Small intestine (tissue), 7 donors: ENCODE measurements around the gene PLEKHM1. TPM values are rescaled to one million over a fixed set of nuclear protein-coding genes. Genes with fewer than 3 reads are reported as not detected.
"Not testable (repeated sequence)": the region's sequence is repeated elsewhere in the genome, so short reads cannot be mapped to it uniquely, and the experiment has no call there.

Experiments
- DNase-seq, 2 donors: peaks; one replicate each; pipeline versions ENCODE4 v3.0.0 to v3.0.0-alpha.2; 2013
- FAIRE-seq: peaks from 2 replicates; lab custom pipeline; 2012; peaks lifted over from hg19 to GRCh38; lab: Jason Lieb, UNC
- H3K27ac ChIP-seq, 3 donors: one replicate each; pipeline ENCODE4 v1.5.1; 2013; ENCODE audit warnings: low read length in 2 of 3, mild to moderate bottlenecking in 2 of 3, control low read depth in 1 of 3, inconsistent platforms in 1 of 3, low read depth in 1 of 3, moderate library complexity in 1 of 3
- H3K27me3 ChIP-seq, 3 donors: one replicate each; pipeline ENCODE4 v1.6.1; 2013; ENCODE audit warnings: low read length in 3 of 3, inconsistent platforms in 1 of 3; ENCODE audit not compliant: control insufficient read depth in 3 of 3, insufficient read depth in 3 of 3
- H3K36me3 ChIP-seq, 3 donors: one replicate each; pipeline ENCODE4 v1.6.1; 2013; ENCODE audit warnings: low read length in 3 of 3, inconsistent platforms in 1 of 3, low read depth in 1 of 3, mild to moderate bottlenecking in 1 of 3, moderate library complexity in 1 of 3; ENCODE audit not compliant: control insufficient read depth in 3 of 3, insufficient read depth in 2 of 3
- H3K4me1 ChIP-seq, 3 donors: one replicate each; pipeline ENCODE4 v1.6.1; 2013; ENCODE audit warnings: low read length in 2 of 3, inconsistent platforms in 1 of 3, low read depth in 1 of 3, mild to moderate bottlenecking in 1 of 3, moderate library complexity in 1 of 3; ENCODE audit not compliant: control insufficient read depth in 3 of 3, insufficient read depth in 2 of 3
- H3K4me3 ChIP-seq, 3 donors: one replicate each; pipeline ENCODE4 v1.5.1; 2013; ENCODE audit warnings: low read length in 3 of 3, control low read depth in 1 of 3, inconsistent platforms in 1 of 3, low read depth in 1 of 3, mild to moderate bottlenecking in 1 of 3, moderate library complexity in 1 of 3
- H3K9me3 ChIP-seq, 2 donors: one replicate each; pipeline ENCODE4 v1.6.1; 2013; ENCODE audit warnings: low read depth in 1 of 2, low read length in 1 of 2; ENCODE audit not compliant: control insufficient read depth in 2 of 2, insufficient read depth in 1 of 2
- WGBS, 3 donors: extraction: QIAGEN DNeasy Blood & Tissue Kit; methylation state at CpG; one replicate each; pipeline ENCODE4 v1.1.7; 2013; 5-methylcytosine and 5-hydroxymethylcytosine counted together
- polyA plus RNA-seq, 4 donors: library from polyadenylated mRNA; stranded (reverse) in 3 of 4; unstranded in 1 of 4; fragments of 200-250 nt in 3 of 4; fragments of 120-200 nt in 1 of 4; gene quantifications; one replicate each; pipeline versions ENCODE4 v1.2.1 to v1.2.3, GENCODE V29; 2013
- donor health status: healthy with polysubstance abuse.
- donor health status: control.
- donor health status: control.
- donor health status: Bipolar disorder and iron deficiency.
- donor health status: healthy.

The PLEKHM1 gene
- polyA plus RNA-seq, 4 donors, result 12.2 to 21.6 (median 13.0) TPM

DNA sequence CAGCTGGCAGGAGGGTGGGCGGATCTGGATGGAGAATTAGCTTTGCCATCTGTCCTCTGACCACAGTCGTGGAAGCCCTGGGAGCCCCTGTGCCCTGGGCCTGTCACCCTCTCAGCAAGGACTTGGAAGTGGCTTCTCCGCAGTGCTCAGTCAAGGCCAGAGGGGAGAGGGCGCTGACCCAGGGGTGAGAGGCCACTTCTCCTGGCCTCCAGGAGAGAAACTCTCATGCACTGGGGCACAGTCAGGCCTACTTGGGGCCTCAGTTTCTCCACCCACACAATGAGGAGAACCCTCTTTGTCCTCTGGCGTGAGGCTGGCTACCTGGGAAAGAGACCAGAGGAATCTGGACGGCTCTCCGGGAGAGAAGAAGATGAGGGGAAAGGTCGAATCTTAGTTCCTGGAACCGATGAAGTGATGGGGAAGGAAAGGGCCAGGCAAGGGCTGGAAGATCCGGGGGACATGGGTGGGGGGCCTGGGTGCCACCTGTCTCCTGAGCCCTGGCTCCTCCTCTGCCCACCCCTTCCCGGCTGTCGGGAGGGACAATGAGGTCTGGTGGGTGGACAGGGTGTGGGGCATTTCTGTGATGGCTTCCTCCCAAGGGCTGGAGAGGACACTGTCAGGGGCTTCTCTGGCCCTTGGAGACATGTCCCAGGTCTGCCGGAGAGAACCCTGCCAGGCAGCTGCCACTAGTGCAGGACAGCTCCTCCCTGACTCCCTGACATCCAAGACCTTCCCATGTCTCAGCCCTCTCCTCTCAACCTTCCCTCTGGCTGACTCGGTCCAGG lies 48.8 kb downstream of the PLEKHM1 start:
- no peaks in the 10 kb centered on the region for H3K27me3 ChIP-seq
- DNase-seq (no peak), FAIRE-seq (no peak)
- peak overlapping the region in 1 of 3 donors; percentile 47 for H3K27ac ChIP-seq
- WGBS, 3 donors, result 73 to 82% (median 74%) methylated on average over 11 to 14 of the region's 14 CpGs
- peaks cover 0 to 5% (median 0%) of the 10 kb centered on the region in 3 donors for H3K4me1 ChIP-seq
- H3K9me3 ChIP-seq, result no peaks in the 10 kb centered on the region
- H3K4me3 ChIP-seq, result no peak overlapping the region
- H3K36me3 ChIP-seq, result peaks cover 0 to 55% (median 3%) of the 10 kb centered on the region in 3 donors

DNA sequence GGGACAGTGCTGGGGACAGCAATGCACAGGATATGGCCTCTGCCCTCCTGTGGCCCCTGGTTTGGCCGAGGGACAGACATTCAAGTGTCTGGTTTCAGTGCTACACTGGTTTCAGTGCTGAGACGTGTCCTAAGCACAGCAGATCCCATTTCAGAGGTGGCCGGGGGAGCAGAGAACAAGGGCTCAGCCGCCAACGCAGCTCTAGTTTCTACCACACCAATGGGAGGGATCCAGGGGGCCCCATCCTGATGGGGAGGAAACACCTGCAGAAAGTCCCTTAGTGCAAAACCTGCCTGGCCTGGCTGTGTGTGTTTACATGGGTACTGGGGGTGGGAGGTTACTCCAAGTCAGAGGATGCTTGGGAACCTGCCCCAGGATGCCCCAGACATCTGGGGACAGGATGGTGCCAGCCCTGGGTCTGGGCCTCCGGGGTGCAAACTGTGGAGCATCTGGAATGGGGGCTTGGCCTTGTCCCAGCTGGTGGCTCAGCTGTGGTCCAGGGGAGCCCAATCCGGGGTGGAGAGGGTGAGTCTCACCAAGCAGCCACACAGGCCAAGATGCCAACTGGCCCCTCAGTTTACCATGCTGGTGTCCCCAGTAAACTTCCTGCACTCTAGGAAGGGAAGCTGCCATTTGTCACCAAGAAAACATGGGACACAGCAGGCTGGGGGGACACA lies 49.5 kb downstream of the PLEKHM1 start:
- 52 to 77% (median 64%) methylated on average over 7 of the region's 7 CpGs for WGBS, 3 donors
- not testable (repeated sequence) for H3K9me3 ChIP-seq, DNase-seq, H3K4me3 ChIP-seq, FAIRE-seq, H3K4me1 ChIP-seq, H3K27me3 ChIP-seq
- peaks cover 0 to 60% (median 3%) of the 10 kb centered on the region in 3 donors for H3K36me3 ChIP-seq
- peak overlapping the region in 1 of 3 donors; percentile 72 for H3K27ac ChIP-seq

DNA sequence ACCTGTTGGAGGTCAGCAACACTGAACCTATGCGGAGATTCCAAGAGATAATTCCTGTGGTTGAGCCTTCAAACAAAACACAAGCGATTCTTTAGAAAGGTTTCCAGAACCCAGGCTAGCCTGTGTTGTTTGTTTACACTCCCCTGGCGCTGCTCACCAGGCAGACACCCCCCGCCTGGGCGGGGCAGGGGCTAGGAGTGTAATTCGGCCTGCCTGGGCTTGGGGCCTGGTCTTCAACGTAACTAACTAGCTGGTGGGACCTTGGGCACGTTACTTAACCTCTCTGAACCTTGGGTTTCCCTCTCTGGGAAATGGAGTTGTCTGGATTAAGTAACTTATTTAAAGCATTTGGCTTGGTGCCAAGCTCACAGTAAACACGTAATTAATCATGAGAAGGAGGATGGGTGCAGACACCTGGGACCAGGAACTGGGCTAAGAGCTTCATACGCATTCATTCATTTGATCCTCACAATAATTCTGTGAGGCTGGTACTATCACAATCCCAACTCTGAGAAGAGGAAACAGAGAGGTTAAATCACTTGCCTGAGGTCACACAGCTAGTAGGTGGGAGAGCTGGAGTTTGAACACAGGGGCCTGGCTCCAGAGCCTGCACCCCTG lies 50.3 kb downstream of the PLEKHM1 start:
- 36 to 55% (median 48%) methylated on average over 10 of the region's 10 CpGs for WGBS, 3 donors
- Histone ChIP-seq H3K36me3 (peaks cover 0 to 59% (median 3%) of the 10 kb centered on the region in 3 donors), H3K27me3 (no peaks in the 10 kb centered on the region), H3K4me3 (no peak overlapping the region), H3K9me3 (no peaks in the 10 kb centered on the region), H3K4me1 (peaks cover 0 to 5% (median 0%) of the 10 kb centered on the region in 3 donors), H3K27ac (peak overlapping the region in 1 of 3 donors; percentile 72)
- FAIRE-seq (no peak), DNase-seq (peak; percentile 20 to 71)

DNA sequence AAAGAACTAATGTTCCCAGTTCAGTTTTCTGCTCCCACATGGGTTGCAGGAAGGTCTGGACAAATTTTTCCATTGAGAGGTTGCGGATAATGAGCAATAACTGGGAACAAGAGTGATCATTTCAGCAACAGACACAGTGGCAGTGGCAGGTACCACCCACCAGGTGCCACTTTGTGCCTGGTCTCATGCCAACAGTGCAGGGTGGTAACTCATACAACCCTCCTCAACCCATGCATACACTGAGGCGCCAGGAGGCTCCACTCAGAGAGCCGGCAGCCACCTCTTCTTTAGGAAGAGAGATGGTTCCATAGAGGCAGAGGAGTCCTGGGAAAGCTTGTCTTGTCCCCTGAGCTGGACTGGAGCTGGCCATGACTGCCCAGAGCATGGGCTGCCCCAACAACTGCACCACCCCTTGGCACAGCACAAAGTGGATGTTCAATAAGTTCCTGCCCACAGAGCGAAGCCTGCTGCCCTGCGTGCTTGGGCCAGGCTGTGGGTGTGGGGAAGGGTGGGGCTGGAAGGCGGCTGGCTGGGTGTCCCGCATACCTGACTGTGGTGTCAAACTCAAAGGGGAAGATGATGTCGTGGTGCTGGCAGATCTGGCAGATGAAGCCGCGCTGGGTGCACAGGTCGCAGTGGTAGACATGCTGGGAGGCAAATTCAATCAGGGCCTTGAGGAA lies 51.5 kb downstream of the PLEKHM1 start:
- WGBS, 3 donors, result 85 to 91% (median 88%) methylated on average over 10 to 11 of the region's 11 CpGs
- no peak overlapping the region for H3K27ac ChIP-seq
- peaks cover 0 to 54% (median 3%) of the 10 kb centered on the region in 3 donors for H3K36me3 ChIP-seq
- no peaks in the 10 kb centered on the region for H3K27me3 ChIP-seq
- no peaks in the 10 kb centered on the region for H3K9me3 ChIP-seq
- no peak for FAIRE-seq
- H3K4me1 ChIP-seq, result peaks cover 0 to 5% (median 0%) of the 10 kb centered on the region in 3 donors
- no peak overlapping the region for H3K4me3 ChIP-seq
- no peak for DNase-seq

DNA sequence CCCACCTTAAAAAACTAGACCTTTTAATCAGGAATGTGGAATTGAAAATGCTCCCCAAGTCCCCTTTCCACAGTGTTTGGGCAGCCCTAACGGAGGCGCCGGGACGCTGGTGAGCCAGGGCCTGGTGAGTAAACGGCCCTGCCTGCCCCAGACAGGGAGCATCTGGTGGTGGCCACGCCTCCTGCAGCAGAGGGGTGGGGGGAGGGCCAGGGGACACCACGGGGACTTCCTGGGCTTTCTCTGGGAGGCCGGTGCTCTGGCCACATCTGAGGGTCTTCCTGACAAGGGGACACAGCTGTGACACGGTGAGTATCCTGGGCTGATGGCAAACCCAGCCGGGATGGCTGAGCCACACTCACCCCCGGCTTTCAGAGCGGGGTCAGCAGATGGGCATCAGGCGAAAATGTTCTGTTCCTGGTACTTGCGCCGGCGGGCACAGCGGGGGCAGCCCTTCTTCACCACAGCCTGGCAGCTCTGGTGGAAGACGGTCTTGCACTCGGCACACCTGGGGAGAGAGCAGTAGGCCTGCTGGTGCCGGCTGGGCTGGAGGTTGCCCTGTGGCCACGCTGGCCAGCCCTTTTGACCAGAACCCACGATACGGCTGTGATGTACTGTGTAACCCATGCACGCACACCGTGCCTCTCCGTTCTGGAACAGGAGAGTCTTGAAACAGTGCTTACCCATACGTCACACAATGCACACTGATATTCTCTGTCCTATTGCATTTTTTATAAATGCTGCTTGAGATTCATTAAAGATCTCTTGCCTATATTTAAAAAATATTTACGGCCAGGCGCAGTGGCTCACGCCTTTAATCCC lies 52.8 kb downstream of the PLEKHM1 start:
- 86 to 92% (median 92%) methylated on average over 28 to 30 of the region's 30 CpGs for WGBS, 3 donors
- H3K27ac ChIP-seq, result no peak overlapping the region
- peaks cover 0 to 10% (median 0%) of the 10 kb centered on the region in 3 donors for H3K27me3 ChIP-seq
- H3K36me3 ChIP-seq, result peaks cover 0 to 55% (median 3%) of the 10 kb centered on the region in 3 donors
- no peak overlapping the region for H3K4me3 ChIP-seq
- H3K4me1 ChIP-seq, result peaks cover 0 to 12% (median 2%) of the 10 kb centered on the region in 3 donors
- no peaks in the 10 kb centered on the region for H3K9me3 ChIP-seq
- DNase-seq (no peak), FAIRE-seq (no peak)

DNA sequence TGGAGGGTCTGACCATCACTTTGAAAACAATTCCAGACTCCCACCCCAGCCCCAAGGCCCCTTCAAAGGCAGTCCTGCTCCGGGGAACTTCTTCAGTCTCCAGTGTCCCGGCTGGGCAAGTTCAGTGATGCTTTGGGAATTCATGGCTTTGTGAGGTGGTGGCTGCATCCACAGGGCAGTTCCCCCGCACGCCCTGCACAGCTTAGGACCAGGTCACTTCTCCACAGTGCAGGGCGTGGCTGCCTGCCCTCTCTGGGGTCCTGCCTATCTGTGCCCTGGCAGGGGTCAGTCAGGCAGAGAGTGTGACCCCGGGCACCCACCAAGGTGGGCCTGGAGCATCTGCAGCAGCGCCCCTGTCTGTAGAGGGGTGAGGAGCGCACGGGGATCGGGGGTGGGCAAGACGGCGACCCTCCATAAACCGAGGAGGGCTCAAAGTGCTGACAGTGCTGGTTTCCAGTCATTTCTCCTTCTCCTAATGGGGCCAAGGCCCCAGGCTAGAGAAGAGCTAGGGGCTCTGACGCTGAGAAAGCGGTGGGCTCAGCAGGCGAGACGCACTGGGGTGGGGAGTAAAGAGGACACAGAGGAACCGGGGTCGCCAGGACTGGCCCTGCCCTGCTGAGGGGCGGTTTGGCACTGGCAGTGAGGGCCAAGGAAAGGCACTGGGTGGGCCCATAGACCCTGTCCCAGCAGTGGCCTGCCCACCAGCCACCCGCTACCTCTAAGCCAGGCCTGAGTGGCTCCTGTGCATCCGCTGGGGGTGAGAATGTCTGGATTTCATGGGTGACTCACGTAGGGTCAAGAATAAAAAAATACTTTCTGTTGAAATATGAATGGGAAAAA lies 53.7 kb downstream of the PLEKHM1 start:
- H3K4me1 ChIP-seq, result peaks cover 0 to 18% (median 2%) of the 10 kb centered on the region in 3 donors
- no peak for FAIRE-seq
- H3K27me3 ChIP-seq, result peaks cover 0 to 15% (median 0%) of the 10 kb centered on the region in 3 donors
- H3K9me3 ChIP-seq, result no peaks in the 10 kb centered on the region
- WGBS, 3 donors, result 92 to 95% (median 92%) methylated on average over 23 of the region's 23 CpGs
- no peak overlapping the region for H3K27ac ChIP-seq
- peaks cover 0 to 51% (median 3%) of the 10 kb centered on the region in 3 donors for H3K36me3 ChIP-seq
- no peak for DNase-seq
- no peak overlapping the region for H3K4me3 ChIP-seq

DNA sequence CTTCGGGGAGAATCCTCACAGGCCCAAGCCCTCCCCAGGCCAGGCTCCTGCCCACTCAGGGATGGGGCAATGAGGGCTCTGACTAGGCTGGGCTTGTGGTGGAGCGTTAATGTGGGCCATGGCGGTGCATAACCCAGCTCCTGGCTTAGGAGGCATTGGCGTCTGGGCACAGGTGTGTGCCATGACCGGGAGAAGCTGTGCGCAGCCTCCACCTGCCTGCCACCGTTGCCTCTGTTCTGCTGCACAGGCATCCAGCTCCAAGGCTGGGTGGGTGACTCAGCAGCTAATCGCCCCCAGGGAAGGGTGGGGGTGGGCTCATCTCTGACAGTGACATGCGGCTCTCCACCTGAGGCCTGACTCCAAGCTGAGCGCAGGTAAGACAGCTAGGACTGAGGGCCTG lies 54.4 kb downstream of the PLEKHM1 start:
- 91 to 97% (median 92%) methylated on average over 10 of the region's 10 CpGs for WGBS, 3 donors
- Histone ChIP-seq H3K36me3 (peaks cover 0 to 50% (median 3%) of the 10 kb centered on the region in 3 donors), H3K27ac (no peak overlapping the region), H3K4me1 (peaks cover under 1 to 21% (median 2%) of the 10 kb centered on the region in 3 donors), H3K9me3 (no peaks in the 10 kb centered on the region), H3K27me3 (peaks cover 0 to 21% (median 0%) of the 10 kb centered on the region in 3 donors), H3K4me3 (no peak overlapping the region)
- DNase-seq (no peak), FAIRE-seq (no peak)
